Activated CD8-positive, alpha-beta memory T cell treated with anti-CD3 and anti-CD28 coated beads for 24 hours (primary cell): ENCODE results near the gene ZNF738.
"Not testable (repeated sequence)": the region's sequence is repeated elsewhere in the genome, so short reads cannot be mapped to it uniquely, and the experiment has no call there.

Experiments
- DNase-seq: peaks from one replicate; pipeline ENCODE4 v3.0.0-alpha.2; 2020

ZNF738 gene

GRCh38 chr19:21358768-21359451 is at the start of gene ZNF738:
Gene ZNF738 (plus strand): TSS chr19:21359000. CDS start chr19:21359141, 141 bp downstream.
- peak; percentile 90 for DNase-seq

- not testable (repeated sequence) for DNase-seq
Measured at GRCh38 chr19:21312807-21313206, 46.0 kb upstream of the ZNF738 start.

GRCh38 chr19:21314676-21315075 is 44.1 kb upstream of the ZNF738 start:
- DNase-seq, result no peak

- DNase-seq, result no peak
Measured at GRCh38 chr19:21317821-21318220, 41.0 kb upstream of the ZNF738 start.

- no peak for DNase-seq
Measured at GRCh38 chr19:21321134-21321533, 37.7 kb upstream of the ZNF738 start.

- no peak for DNase-seq
Measured at GRCh38 chr19:21321996-21322395, 36.8 kb upstream of the ZNF738 start.

- no peak for DNase-seq
Measured at GRCh38 chr19:21322528-21322927, 36.3 kb upstream of the ZNF738 start.

GRCh38 chr19:21323000-21323399 is 35.8 kb upstream of the ZNF738 start:
- no peak for DNase-seq

- DNase-seq, result no peak
Measured at GRCh38 chr19:21326169-21326568, 32.6 kb upstream of the ZNF738 start.

- DNase-seq, result no peak
Measured at GRCh38 chr19:21328406-21328805, 30.4 kb upstream of the ZNF738 start.

GRCh38 chr19:21328885-21329605 is 29.8 kb upstream of the ZNF738 start, which contains the start of gene ZNF708:
Gene ZNF708 (minus strand): TSS chr19:21329410. CDS start chr19:21329212, 198 bp downstream.
- DNase-seq, result peak; percentile 88

- DNase-seq, result no peak
Measured at GRCh38 chr19:21335721-21336120, 23.1 kb upstream of the ZNF738 start.

- not testable (repeated sequence) for DNase-seq
Measured at GRCh38 chr19:21344841-21345240, 14.0 kb upstream of the ZNF738 start.

GRCh38 chr19:21352830-21353229 is 6.0 kb upstream of the ZNF738 start:
- no peak for DNase-seq

GRCh38 chr19:21362291-21362690 is 3.5 kb downstream of the ZNF738 start:
- DNase-seq, result no peak

GRCh38 chr19:21383980-21384582 is 25.3 kb downstream of the ZNF738 start:
- DNase-seq, result no peak

GRCh38 chr19:21396121-21396520 is 37.3 kb downstream of the ZNF738 start:
- DNase-seq, result no peak

GRCh38 chr19:21396893-21397572 is 38.2 kb downstream of the ZNF738 start, which contains the start of gene ZNF493:
Gene ZNF493 (plus strand): TSS chr19:21397133. CDS start chr19:21397238, 105 bp downstream.
- DNase-seq, result peak; percentile 94

- DNase-seq, result no peak
Measured at GRCh38 chr19:21398851-21399250, 40.1 kb downstream of the ZNF738 start.

- no peak for DNase-seq
Measured at GRCh38 chr19:21402303-21402985, 43.6 kb downstream of the ZNF738 start.

GRCh38 chr19:21410166-21410565 is 51.4 kb downstream of the ZNF738 start:
- DNase-seq, result no peak

- DNase-seq, result no peak
Measured at GRCh38 chr19:21422244-21422643, 63.4 kb downstream of the ZNF738 start.
